Subcutaneous adipose tissue (tissue), 4 donors: ENCODE data around the gene KIAA1328. TPM values are rescaled to one million over a fixed set of nuclear protein-coding genes. Genes with fewer than 3 reads are reported as not detected.

ENCODE experiments used
- total RNA-seq, 4 donors: library from RNA; depleted of rRNA; stranded (reverse); fragments of >200 nt; gene quantifications; one replicate each; pipeline ENCODE4 v1.1.0, GENCODE V29; 2016
- TF ChIP-seq, protein P1 (sequence below): fragments of 450-650 bp; IDR thresholded peaks from one replicate; pipeline ENCODE4 v1.5.1; 2016; ENCODE audit warnings: low read depth, mild to moderate bottlenecking, control low read depth, antibody characterized with exemption, moderate library complexity

KIAA1328 gene
- total RNA-seq, 4 donors from 2014 or later: 15.0 to 22.8 (median 18.9) TPM

DNA sequence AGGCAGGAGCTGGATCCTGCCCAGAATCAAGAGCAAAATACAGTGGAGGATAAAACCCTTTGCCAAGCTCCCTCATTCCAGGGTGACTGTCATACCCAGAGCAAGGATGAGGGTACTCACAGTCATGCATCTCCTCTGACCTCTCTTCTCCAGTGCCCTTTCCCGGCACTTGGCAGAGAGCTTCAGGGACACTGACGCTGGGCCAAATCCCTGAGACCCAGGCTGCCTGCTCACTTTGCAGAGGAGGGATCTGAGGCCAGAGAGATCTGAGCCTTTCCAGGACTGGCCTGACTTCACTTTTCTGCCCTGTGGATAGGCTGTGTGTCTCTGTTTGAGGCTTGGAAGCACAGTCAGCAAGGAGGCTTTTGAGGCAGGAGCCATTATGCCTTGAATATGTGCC is 406.7 kb downstream of the KIAA1328 start:
- TF ChIP-seq, protein P1, sequence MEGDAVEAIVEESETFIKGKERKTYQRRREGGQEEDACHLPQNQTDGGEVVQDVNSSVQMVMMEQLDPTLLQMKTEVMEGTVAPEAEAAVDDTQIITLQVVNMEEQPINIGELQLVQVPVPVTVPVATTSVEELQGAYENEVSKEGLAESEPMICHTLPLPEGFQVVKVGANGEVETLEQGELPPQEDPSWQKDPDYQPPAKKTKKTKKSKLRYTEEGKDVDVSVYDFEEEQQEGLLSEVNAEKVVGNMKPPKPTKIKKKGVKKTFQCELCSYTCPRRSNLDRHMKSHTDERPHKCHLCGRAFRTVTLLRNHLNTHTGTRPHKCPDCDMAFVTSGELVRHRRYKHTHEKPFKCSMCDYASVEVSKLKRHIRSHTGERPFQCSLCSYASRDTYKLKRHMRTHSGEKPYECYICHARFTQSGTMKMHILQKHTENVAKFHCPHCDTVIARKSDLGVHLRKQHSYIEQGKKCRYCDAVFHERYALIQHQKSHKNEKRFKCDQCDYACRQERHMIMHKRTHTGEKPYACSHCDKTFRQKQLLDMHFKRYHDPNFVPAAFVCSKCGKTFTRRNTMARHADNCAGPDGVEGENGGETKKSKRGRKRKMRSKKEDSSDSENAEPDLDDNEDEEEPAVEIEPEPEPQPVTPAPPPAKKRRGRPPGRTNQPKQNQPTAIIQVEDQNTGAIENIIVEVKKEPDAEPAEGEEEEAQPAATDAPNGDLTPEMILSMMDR: no peak

DNA sequence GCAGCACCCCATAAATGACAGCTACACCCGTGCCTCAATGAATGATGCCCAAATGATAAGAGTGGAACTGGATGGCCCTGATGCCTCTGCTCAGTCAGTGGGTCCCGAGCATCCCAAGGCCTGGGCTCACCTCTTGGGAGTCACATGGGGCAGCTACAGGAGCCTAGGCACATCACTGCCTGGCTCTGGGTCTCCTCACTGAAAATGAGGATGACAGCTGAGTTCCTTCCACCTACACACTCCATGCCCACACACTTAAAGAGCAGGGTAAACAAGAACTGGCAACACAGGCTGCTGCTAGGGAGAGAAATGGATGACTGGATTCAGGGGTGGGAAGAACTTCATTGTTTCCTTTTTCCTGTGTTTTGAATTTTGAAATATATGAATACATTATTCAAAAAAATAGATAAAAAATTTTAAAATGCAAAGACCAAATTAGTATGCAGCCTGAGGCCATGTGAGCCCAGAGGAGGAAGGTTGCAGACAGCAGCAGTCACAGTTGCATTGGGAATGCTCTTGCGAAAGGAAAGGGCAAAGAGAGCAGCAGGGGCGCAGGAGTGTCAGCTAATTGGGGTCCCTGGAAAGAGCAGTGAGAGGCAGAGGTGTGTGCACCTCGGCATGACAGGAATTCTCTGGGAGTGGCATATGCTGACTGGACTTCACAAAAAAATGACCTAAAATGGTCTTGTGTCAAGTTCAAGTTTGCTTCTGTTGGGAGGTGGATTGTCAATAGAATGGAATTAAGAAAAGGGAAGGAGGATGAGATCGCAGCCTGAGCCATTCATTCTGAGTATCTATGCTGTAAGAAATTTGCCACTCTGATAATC is 409.6 kb downstream of the KIAA1328 start:
- TF ChIP-seq, protein P1: no peak

- TF ChIP-seq, protein P1: no peak
Observed at GRCh38 chr18:37242091-37242490, 413.2 kb downstream of the KIAA1328 start.

- TF ChIP-seq, protein P1: no peak
Observed at GRCh38 chr18:37242826-37243560, 414.1 kb downstream of the KIAA1328 start.

DNA sequence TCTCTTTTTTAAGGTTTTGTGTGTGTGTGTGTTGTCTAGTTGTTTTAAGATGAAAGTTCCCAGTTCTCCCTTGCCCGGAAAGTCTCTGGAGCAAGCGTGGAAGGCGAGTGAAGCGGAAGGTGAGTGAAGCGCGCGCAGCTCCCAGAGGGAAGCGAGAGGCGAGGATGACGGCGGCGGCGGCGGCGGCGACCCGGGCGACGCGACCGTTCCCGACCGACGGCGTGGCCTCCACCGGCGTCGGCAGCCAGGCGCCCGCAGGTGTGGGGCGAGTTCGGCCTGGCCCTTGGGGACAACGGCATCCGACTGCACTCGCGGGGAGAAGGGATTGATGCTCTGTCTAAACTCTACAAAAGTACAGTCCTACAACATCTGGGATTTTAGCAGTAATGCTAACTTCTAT is 414.8 kb downstream of the KIAA1328 start:
- TF ChIP-seq, protein P1: no peak

- TF ChIP-seq, protein P1: no peak
Observed at GRCh38 chr18:37244618-37245017, 415.7 kb downstream of the KIAA1328 start.

GRCh38 chr18:37246779-37247340 is 417.9 kb downstream of the KIAA1328 start:
- TF ChIP-seq, protein P1: no peak
